Loucy (cell line): Measurements from ENCODE around the gene SCYL1.

Source experiments
- CTCF ChIP-seq: fragments of 200-600 bp; sonication (generic); conservative IDR thresholded peaks from 2 replicates; pipeline ENCODE4 v1.5.1; 2014; ENCODE audit warnings: mild to moderate bottlenecking, antibody characterized with exemption, low read length
- EZH2phosphoT487 ChIP-seq: fragments of 200-600 bp; IDR thresholded peaks from 2 replicates; pipeline ENCODE4 v1.6.1; 2018; ENCODE audit warnings: antibody characterized with exemption, mild to moderate bottlenecking, moderate library complexity, borderline replicate concordance

GRCh38 chr11:65578134-65578533 is 53.3 kb downstream of the SCYL1 start:
- TF ChIP-seq CTCF (no peak), EZH2phosphoT487 (no peak)
